ENCODE measurements around the gene CHRNA4. TPM values are rescaled to one million over a fixed set of nuclear protein-coding genes. Genes with fewer than 3 reads are reported as not detected.

The CHRNA4 gene
- total and polyA plus RNA-seq, 2 of the 13 experiments (the other 11 are each of a cell fraction or from before 2014, with no cell fraction given) = not detected

DNA sequence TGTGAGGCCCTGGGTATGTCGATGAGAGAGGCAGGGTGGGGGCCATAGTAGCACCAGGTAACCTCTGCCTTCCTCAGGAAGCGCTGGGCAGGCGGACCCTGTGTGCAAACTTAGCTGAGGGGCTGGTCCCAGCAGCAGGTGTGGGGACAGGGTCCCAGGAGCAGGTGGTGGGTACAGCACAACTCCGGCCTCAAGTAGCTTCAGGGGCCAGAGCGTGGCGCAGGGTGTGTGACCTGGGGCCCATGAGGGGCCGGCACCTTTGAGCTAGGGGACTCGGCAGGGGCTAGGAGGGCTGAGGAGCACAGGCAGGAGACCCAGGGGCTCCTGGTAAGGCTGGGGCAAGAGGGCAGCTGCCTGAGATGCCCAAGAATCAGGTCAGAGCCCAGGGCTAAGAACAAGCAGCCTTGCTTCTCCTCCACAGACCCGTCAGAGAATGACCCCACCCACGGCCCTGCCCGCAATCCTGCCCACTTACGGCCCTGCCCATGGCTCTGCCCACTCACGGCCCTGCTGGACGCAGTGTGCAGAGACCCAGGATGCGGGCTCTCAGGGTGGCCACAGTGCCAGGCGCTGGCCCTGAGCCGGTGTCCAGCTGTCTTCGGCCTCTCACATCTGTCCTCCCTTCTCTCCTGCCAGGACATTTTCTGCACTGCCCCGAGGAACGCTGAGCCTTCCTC, 30.9 kb downstream of the CHRNA4 start (continued):
- no peak for TF ChIP-seq IRF9 (CRISPR knock-in tag; IDR thresholded peaks at IDR 0.05; ENCODE audit: borderline replicate concordance)

DNA sequence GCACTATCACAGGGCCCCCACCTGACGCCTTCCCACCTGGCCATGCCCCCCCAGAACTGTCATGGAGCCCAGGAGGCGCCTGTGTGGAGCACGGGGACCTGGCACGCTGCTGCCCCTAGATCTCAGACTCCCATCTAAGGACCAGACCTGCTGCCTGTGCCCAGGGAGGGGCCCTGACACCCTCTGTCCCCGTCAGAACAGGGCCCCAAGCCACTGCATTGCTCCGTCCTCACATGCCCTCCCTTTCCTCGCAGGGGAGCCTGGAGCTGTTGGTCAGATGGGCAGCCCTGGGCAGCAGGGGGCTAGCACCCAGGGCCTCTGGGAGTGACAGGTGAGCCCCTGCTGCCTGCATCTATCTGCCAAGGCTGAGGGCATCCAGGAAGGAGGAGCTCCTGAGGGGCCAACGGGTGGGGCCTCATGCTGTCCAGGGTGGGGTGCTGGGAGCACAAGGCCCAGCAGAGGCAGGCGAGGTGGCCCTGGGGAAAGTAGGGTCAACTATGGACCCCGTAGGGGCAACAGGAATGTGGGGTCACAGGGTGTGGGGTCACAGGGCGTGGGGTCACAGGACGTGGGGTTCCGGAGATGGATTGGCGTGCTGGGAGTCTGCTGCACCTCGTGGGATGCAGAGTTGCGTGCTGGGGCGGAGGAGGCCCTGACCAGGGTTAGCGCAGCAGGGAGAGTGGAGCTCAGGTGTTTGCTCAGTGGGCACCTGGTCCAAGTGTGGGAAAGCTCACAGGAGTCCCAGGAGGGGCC, 31.6 kb downstream of the CHRNA4 start:
- Histone ChIP-seq H3K4me1 (ENCODE audit: insufficient read depth, low read length) (no peaks in the 10 kb centered on the region), H3K4me3 (replicated peaks in 1 of 3; ENCODE audit: insufficient read depth in 1 of 3, low read depth in 2 of 3, low read length in 3 of 3) (no peak overlapping the region), H2AFZ (ENCODE audit: low read length) (no peak overlapping the region), H3K9ac (ENCODE audit: insufficient read depth, low read depth, low read length) (no peak overlapping the region), H3K79me2 (ENCODE audit: insufficient read depth, low read length) (no peaks in the 10 kb centered on the region), H3K36me3 (replicated peaks in 1 of 2; ENCODE audit: control insufficient read depth in 1 of 2, insufficient read depth in 2 of 2, low read length in 2 of 2) (no peaks in the 10 kb centered on the region), H3K27ac (ENCODE audit: extremely low read length, insufficient read depth, low read length) (no peak overlapping the region), H3K9me3 (ENCODE audit: low read length) (no peaks in the 10 kb centered on the region), H3K27me3 (ENCODE audit: control insufficient read depth in 1 of 2, insufficient read depth in 2 of 2, low read length in 2 of 2) (peaks cover 4% of the 10 kb centered on the region in 2 experiments; a peak in 4 of 5 replicates), H3K4me2 (ENCODE audit: low read depth, low read length) (no peak overlapping the region), H4K20me1 (ENCODE audit: insufficient read depth, low read length) (no peaks in the 10 kb centered on the region; the same call in 1 of the 2 replicates)
- intact Hi-C loops (cut with micrococcal nuclease; ENCODE audit: unreplicated experiment) (no loop called here), in situ Hi-C loops (cut with HindIII; ENCODE audit: extremely low pct_ligation_motif_present, low pct_unique_long_range_greater_than_20kb) (no loop called here)
- no peak for FAIRE-seq
- WGBS (ENCODE audit: low lambda C conversion rate) = 23% methylated on average over 14 of the region's 18 CpGs
- POLR2A ChIA-PET = no interaction called here
- ATAC-seq = no peak
- CTCF ChIA-PET (ENCODE audit: low intra/inter-chr PET ratio, low total read pairs) = no interaction called here
- no TSS peak for BruUV-seq (replicated peaks)
- TF ChIP-seq MAZ (IDR thresholded peaks at IDR 0.05; ENCODE audit: borderline replicate concordance, low read depth, low read length) (no peak), MAZ (CRISPR knock-in tag; IDR thresholded peaks at IDR 0.05; ENCODE audit: low read depth) (no peak), REL (CRISPR knock-in tag; conservative IDR thresholded peaks at IDR 0.05) (no peak), ZNF235 (CRISPR knock-in tag; IDR thresholded peaks at IDR 0.05; ENCODE audit: borderline replicate concordance) (no peak), HCFC1 (IDR thresholded peaks at IDR 0.05; ENCODE audit: low read depth, low read length) (no peak), ZNF891 (CRISPR knock-in tag; IDR thresholded peaks at IDR 0.05) (no peak), ARNT (IDR thresholded peaks at IDR 0.05) (no peak), ZNF792 (CRISPR knock-in tag; IDR thresholded peaks at IDR 0.05) (no peak), GATA4 (IDR thresholded peaks at IDR 0.05; ENCODE audit: borderline replicate concordance, low read depth) (no peak), IRX3 (CRISPR knock-in tag; IDR thresholded peaks at IDR 0.05; ENCODE audit: borderline replicate concordance, low read depth) (no peak), RELA (CRISPR knock-in tag; IDR thresholded peaks at IDR 0.05) (no peak), CEBPZ (IDR thresholded peaks at IDR 0.05; ENCODE audit: low read length) (no peak), KDM4B (CRISPR knock-in tag; IDR thresholded peaks at IDR 0.05) (no peak)
- DNase-seq (ENCODE audit: low spot score) = no peak
